Measurements from ENCODE around the gene MEF2B.
A peak's percentile ranks its signal among the peaks of the same experiment; 100 is the strongest.
"Not testable (repeated sequence)": the region's sequence is repeated elsewhere in the genome, so short reads cannot be mapped to it uniquely, and the experiment has no call there.

MEF2B gene

GRCh38 chr19:19192078-19192882 lies 22.2 kb upstream of the MEF2B start, which contains the start of the genes BORCS8 and RFXANK:
Gene BORCS8, minus strand, starts transcription at chr19:19192152. Its CDS starts 35 bp downstream, at chr19:19192117.
Gene RFXANK, plus strand, starts transcription at chr19:19192258. Its CDS starts 1,689 bp downstream, at chr19:19193947.
- H3K36me3 ChIP-seq (ENCODE audit: control insufficient read depth, insufficient read depth, low read length): peaks cover 6% of the 10 kb centered on the region
- no peaks in the 10 kb centered on the region for H3K9me3 ChIP-seq (ENCODE audit: control insufficient read depth, insufficient read depth, low read depth, low read length)
- peak within 1 kb of the TSS; percentile 92 for H3K4me3 ChIP-seq (ENCODE audit: low read depth, low read length)
- peak within 1 kb of the TSS; percentile 91 for H3K9ac ChIP-seq (ENCODE audit: low read length)
- H3K4me1 ChIP-seq (ENCODE audit: control insufficient read depth, insufficient read depth, low read length): 0 out of 2 replicates have a peak, but pooled peaks cover 3% of the 10 kb centered on the region
- H3K27ac ChIP-seq (ENCODE audit: low read depth, low read length): peak within 1 kb of the TSS; percentile 92
- no peaks in the 10 kb centered on the region for H3K27me3 ChIP-seq (ENCODE audit: control insufficient read depth, insufficient read depth, low read length)

- no peaks in the 10 kb centered on the region for H3K27me3 ChIP-seq (ENCODE audit: control insufficient read depth, insufficient read depth, low read length)
- H3K4me3 ChIP-seq (ENCODE audit: low read depth, low read length): peak overlapping the region; percentile 92
- H3K4me1 ChIP-seq (ENCODE audit: control insufficient read depth, insufficient read depth, low read length): 0 out of 2 replicates have a peak, but pooled peaks cover 3% of the 10 kb centered on the region
- H3K9ac ChIP-seq (ENCODE audit: low read length): peak overlapping the region; percentile 91
- peak overlapping the region; percentile 92 for H3K27ac ChIP-seq (ENCODE audit: low read depth, low read length)
- peaks cover under 1% of the 10 kb centered on the region; the same call in 1 of the 2 replicates for H3K36me3 ChIP-seq (ENCODE audit: control insufficient read depth, insufficient read depth, low read length)
- no peaks in the 10 kb centered on the region for H3K9me3 ChIP-seq (ENCODE audit: control insufficient read depth, insufficient read depth, low read depth, low read length)
Measured at GRCh38 chr19:19191768-19192077, 21.7 kb upstream of the MEF2B start.

DNA sequence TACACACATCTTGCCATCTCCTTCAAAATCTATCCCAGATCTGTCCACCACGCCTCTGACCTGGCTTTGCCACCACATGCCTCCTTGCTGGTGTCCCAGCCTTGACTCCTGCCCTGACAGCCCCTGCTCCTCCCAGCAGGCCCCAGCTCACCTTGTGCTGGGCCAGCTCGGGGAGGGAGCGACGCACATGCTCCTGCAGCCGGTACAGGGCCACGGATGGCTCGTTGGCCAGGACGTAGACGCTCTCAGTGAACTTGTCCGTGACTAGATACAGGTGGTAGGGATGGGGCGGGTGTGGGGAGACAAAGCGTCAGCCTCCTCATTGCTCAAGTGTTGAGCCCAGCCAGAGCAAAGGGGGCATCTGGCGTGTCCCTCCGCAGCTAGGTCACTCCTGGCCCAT lies 16.7 kb upstream of the MEF2B start:
- H3K4me1 ChIP-seq (ENCODE audit: control insufficient read depth, insufficient read depth, low read length): 0 out of 2 replicates have a peak, but pooled peaks cover 3% of the 10 kb centered on the region
- H3K27ac ChIP-seq (ENCODE audit: low read depth, low read length): no peak overlapping the region
- peaks cover 11% of the 10 kb centered on the region for H3K36me3 ChIP-seq (ENCODE audit: control insufficient read depth, insufficient read depth, low read length)
- H3K9me3 ChIP-seq (ENCODE audit: control insufficient read depth, insufficient read depth, low read depth, low read length): no peaks in the 10 kb centered on the region
- H3K9ac ChIP-seq (ENCODE audit: low read length): no peak overlapping the region
- no peaks in the 10 kb centered on the region for H3K27me3 ChIP-seq (ENCODE audit: control insufficient read depth, insufficient read depth, low read length)
- H3K4me3 ChIP-seq (ENCODE audit: low read depth, low read length): no peak overlapping the region

DNA sequence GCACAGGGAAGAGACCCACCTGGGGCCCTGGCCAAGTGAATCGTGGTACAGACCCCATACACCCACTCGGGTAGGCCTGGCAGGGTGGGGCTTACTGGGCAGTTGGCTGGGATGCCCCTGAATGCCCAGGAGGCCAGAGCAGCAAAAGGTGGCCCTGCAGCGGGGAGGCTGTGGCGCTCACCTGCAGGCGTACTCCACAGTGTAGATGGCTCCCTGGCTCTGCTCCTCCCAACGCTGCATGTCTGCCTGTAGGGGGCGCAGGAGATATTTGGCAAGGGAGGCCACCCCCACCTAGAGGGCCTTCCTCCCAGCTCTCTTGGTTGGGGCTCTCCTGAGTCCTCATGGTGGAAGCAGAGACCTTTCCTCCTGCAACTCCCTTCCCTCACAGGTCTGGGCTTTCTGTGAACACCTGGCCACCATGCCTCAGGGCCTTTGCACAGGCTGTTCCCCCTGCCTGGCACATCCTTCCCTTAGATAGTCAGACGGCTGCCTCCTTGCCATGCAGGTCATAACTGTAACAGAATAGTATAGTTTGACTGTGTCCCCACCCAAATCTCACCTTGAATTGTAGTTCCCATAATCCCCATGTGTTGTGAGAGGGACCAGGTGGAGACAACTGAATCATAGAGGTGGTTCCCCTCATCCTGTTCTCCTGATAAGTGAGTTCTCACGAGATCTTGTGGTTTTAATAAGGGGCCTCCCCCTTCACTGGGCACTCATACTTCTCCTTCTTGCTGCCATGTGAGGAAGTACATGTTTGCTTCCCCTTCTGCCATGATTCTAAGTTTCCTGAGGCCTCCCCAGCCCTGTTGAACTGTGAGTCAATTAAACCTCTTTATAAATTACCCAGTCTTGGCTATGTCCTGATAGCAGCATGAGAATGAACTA lies 16.0 kb upstream of the MEF2B start:
- Histone ChIP-seq H3K4me1 (ENCODE audit: control insufficient read depth, insufficient read depth, low read length) (0 out of 2 replicates have a peak, but pooled peaks cover 2% of the 10 kb centered on the region), H3K27me3 (ENCODE audit: control insufficient read depth, insufficient read depth, low read length) (no peaks in the 10 kb centered on the region), H3K9me3 (ENCODE audit: control insufficient read depth, insufficient read depth, low read depth, low read length) (no peaks in the 10 kb centered on the region), H3K4me3 (ENCODE audit: low read depth, low read length) (no peak overlapping the region), H3K27ac (ENCODE audit: low read depth, low read length) (no peak overlapping the region), H3K9ac (ENCODE audit: low read length) (no peak overlapping the region), H3K36me3 (ENCODE audit: control insufficient read depth, insufficient read depth, low read length) (peaks cover 15% of the 10 kb centered on the region)

GRCh38 chr19:19181488-19181998 lies 11.5 kb upstream of the MEF2B start:
- Histone ChIP-seq H3K4me3 (ENCODE audit: low read depth, low read length) (no peak overlapping the region), H3K27ac (ENCODE audit: low read depth, low read length) (no peak overlapping the region), H3K9ac (ENCODE audit: low read length) (no peak overlapping the region), H3K27me3 (ENCODE audit: control insufficient read depth, insufficient read depth, low read length) (no peaks in the 10 kb centered on the region), H3K4me1 (ENCODE audit: control insufficient read depth, insufficient read depth, low read length) (no peaks in the 10 kb centered on the region), H3K9me3 (ENCODE audit: control insufficient read depth, insufficient read depth, low read depth, low read length) (no peaks in the 10 kb centered on the region), H3K36me3 (ENCODE audit: control insufficient read depth, insufficient read depth, low read length) (peaks cover 31% of the 10 kb centered on the region)

DNA sequence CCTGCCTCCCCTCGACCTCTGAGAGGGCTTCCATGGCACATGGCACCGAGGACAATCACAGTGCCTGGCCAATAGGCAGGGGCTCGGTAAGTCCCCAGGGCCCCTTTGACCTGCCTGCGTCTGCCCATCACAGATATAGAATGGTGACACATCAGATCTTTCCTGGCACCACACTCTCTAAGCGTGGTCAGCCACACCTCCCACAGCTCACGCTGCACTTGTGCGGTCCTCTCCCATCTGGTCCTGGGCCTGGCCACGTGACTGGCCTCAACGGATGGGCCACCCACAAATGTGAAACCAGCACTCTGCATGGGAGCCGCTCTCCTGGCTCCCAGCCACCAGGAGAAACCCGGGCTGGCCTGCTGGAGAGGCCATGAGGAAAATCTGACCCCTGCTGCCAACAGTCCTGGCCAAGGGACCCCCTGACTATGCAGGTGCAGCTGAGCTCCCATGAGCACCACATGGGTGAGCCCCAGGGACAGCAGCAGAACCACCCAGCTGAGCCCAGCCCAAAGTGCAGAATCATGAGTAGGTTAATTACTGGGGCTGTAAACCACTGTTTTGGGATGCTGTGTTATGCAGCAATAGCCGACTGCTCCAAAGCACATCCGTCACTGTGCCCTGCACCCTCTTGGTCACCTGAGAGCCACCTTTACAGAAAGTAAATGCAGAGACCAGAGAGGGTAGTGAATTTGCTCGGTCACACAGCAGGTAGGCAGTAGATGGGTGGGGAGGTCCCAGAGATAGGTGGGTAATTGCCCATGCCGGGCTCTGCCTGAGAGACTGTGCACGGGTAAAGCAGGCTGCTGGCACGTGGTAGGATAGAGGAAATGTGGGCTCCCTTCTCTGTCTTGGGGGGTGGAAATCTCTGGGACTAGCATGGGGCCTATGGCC lies 9.7 kb upstream of the MEF2B start:
- Histone ChIP-seq H3K9me3 (ENCODE audit: control insufficient read depth, insufficient read depth, low read depth, low read length) (no peaks in the 10 kb centered on the region), H3K4me1 (ENCODE audit: control insufficient read depth, insufficient read depth, low read length) (no peaks in the 10 kb centered on the region), H3K4me3 (ENCODE audit: low read depth, low read length) (no peak overlapping the region), H3K27ac (ENCODE audit: low read depth, low read length) (no peak overlapping the region), H3K9ac (ENCODE audit: low read length) (no peak overlapping the region), H3K27me3 (ENCODE audit: control insufficient read depth, insufficient read depth, low read length) (no peaks in the 10 kb centered on the region), H3K36me3 (ENCODE audit: control insufficient read depth, insufficient read depth, low read length) (peaks cover 31% of the 10 kb centered on the region)

DNA sequence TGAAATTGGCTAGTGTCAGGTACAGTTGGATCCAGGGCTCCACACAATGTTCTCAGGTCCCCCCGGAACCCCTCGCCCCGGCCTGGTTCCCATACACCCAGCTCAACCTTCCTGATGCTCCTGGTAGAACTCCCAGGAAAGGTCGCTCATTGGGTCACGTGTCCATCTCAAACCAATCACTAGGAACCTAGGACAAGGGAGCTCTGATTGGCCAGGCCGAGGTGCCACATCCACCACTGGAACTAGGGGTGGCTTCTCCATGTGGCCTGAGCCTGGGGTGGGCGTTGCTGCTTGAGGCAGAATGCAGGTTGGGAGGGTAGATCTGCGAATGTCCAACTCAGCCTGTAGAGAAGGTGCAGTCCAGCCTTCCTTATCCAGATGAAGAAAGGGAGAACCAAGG lies 6.9 kb upstream of the MEF2B start:
- Histone ChIP-seq H3K9ac (ENCODE audit: low read length) (no peak overlapping the region), H3K4me3 (ENCODE audit: low read depth, low read length) (no peak overlapping the region), H3K27me3 (ENCODE audit: control insufficient read depth, insufficient read depth, low read length) (peaks cover 4% of the 10 kb centered on the region; the same call in 1 of the 2 replicates), H3K27ac (ENCODE audit: low read depth, low read length) (no peak overlapping the region), H3K36me3 (ENCODE audit: control insufficient read depth, insufficient read depth, low read length) (peaks cover 22% of the 10 kb centered on the region), H3K9me3 (ENCODE audit: control insufficient read depth, insufficient read depth, low read depth, low read length) (no peaks in the 10 kb centered on the region), H3K4me1 (ENCODE audit: control insufficient read depth, insufficient read depth, low read length) (peaks cover 4% of the 10 kb centered on the region)

GRCh38 chr19:19173243-19173642 lies 3.2 kb upstream of the MEF2B start:
- H3K4me1 ChIP-seq (ENCODE audit: control insufficient read depth, insufficient read depth, low read length): peaks cover 12% of the 10 kb centered on the region

DNA sequence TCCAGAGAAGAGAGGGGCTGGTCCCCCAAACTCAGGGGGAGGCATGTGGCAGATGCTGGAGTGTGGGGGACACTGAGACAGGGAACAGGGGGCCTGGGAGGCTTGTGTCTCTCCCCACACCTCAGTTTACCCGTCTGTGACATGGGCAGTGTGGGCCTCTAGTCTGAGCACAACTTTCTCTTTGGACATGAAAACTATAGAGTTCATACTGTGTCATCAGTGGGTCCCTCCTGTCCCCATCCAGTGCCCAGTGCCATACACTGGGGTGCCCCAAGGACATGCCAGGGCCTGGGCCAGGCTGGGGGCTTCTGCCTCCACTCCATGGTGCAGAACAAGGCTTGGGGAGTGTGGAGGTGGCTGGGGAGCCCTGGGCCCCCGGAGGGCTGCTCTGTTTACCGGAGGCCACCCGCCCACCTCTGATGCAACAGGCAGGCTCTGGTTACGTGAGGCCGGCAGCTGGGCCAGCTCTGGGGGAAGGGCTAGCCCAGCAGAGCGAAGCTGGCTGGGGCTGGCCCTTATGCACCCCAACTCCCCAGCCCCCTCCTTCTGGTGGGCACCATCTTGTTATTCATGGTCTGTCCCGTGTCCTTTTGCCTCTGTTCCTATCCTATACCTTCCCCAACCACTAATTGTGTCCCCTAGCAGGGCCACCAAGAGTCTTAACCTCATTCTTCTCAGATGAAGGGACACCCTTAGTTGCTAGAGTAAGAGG lies 1.9 kb upstream of the MEF2B start:
- H3K9me3 ChIP-seq (ENCODE audit: control insufficient read depth, insufficient read depth, low read depth, low read length): no peaks in the 10 kb centered on the region
- H3K9ac ChIP-seq (ENCODE audit: low read length): no peak overlapping the region
- peaks cover 45% of the 10 kb centered on the region for H3K27me3 ChIP-seq (ENCODE audit: control insufficient read depth, insufficient read depth, low read length)
- peaks cover 12% of the 10 kb centered on the region for H3K4me1 ChIP-seq (ENCODE audit: control insufficient read depth, insufficient read depth, low read length)
- H3K27ac ChIP-seq (ENCODE audit: low read depth, low read length): no peak overlapping the region
- H3K4me3 ChIP-seq (ENCODE audit: low read depth, low read length): no peak overlapping the region
- no peaks in the 10 kb centered on the region for H3K36me3 ChIP-seq (ENCODE audit: control insufficient read depth, insufficient read depth, low read length)

More at GRCh38 chr19:19173243-19173642, 3.2 kb upstream of the MEF2B start:
- not testable (repeated sequence) for H3K4me3 ChIP-seq (ENCODE audit: low read depth, low read length); H3K27ac ChIP-seq (ENCODE audit: low read depth, low read length); H3K36me3 ChIP-seq (ENCODE audit: control insufficient read depth, insufficient read depth, low read length); H3K9me3 ChIP-seq (ENCODE audit: control insufficient read depth, insufficient read depth, low read depth, low read length); H3K9ac ChIP-seq (ENCODE audit: low read length)
- H3K27me3 ChIP-seq (ENCODE audit: control insufficient read depth, insufficient read depth, low read length): peaks cover 37% of the 10 kb centered on the region
